CD14-positive monocyte (primary cell): ENCODE data around the gene GPR42. TPM values are rescaled to one million over a fixed set of nuclear protein-coding genes. Genes with fewer than 3 reads are reported as not detected.

Source experiments
- DNase-seq, 3 donors: peaks; one replicate each; pipeline ENCODE4 v3.0.0-alpha.2; 2011 to 2022
- H2AFZ ChIP-seq: 2 replicates; pipeline ENCODE4 v1.6.0; 2012; ENCODE audit warnings: mild to moderate bottlenecking, low read depth, low read length, inconsistent platforms; ENCODE audit not compliant: insufficient read depth, poor library complexity, severe bottlenecking
- H3K27ac ChIP-seq, 2 donors: 1 replicate in 1 of 2; 2 replicates in 1 of 2; pipeline ENCODE4 v1.5.1; 2012 to 2013; ENCODE audit warnings: low read length in 2 of 2, control low read depth in 1 of 2, inconsistent platforms in 1 of 2, low read depth in 1 of 2, mild to moderate bottlenecking in 1 of 2
- H3K27me3 ChIP-seq, 2 donors: one replicate each; pipeline versions ENCODE4 v1.6.0 to v1.6.1; 2011 to 2013; ENCODE audit warnings: low read length in 2 of 2; ENCODE audit not compliant: control insufficient read depth in 2 of 2, insufficient read depth in 2 of 2
- H3K36me3 ChIP-seq, 2 donors: replicated peaks in 1 of 2; 1 replicate in 1 of 2; 2 replicates in 1 of 2; pipeline versions ENCODE4 v1.5.1 to v1.6.1; 2012 to 2013; ENCODE audit warnings: low read length in 2 of 2, control low read depth in 1 of 2, inconsistent platforms in 1 of 2, mild to moderate bottlenecking in 1 of 2; ENCODE audit not compliant: insufficient read depth in 2 of 2, control insufficient read depth in 1 of 2
- H3K4me1 ChIP-seq, 2 donors: 1 replicate in 1 of 2; 2 replicates in 1 of 2; pipeline versions ENCODE4 v1.5.1 to v1.6.1; 2012 to 2013; ENCODE audit warnings: low read length in 2 of 2, control low read depth in 1 of 2, inconsistent platforms in 1 of 2, mild to moderate bottlenecking in 1 of 2, moderate library complexity in 1 of 2; ENCODE audit not compliant: insufficient read depth in 2 of 2, control insufficient read depth in 1 of 2
- H3K4me2 ChIP-seq: replicated peaks from 2 replicates; pipeline ENCODE3; 2012; ENCODE audit warnings: low read length, moderate library complexity, mild to moderate bottlenecking; ENCODE audit not compliant: poor library complexity, severe bottlenecking; ENCODE audit errors: extremely low read depth
- H3K4me3 ChIP-seq, 3 experiments: fragments of 200-600 bp in 1 of 3; sonication (generic) in 1 of 3; replicated peaks in 1 of 3; 1 replicate in 2 of 3; 2 replicates in 1 of 3; pipeline ENCODE4 v1.5.1; 2011 to 2013; ENCODE audit warnings: low read length in 3 of 3, mild to moderate bottlenecking in 3 of 3, control low read depth in 2 of 3, low read depth in 2 of 3, inconsistent platforms in 1 of 3, moderate library complexity in 1 of 3
- H3K79me2 ChIP-seq: 2 replicates; pipeline ENCODE4 v1.6.0; 2012; ENCODE audit warnings: mild to moderate bottlenecking, control low read depth, inconsistent platforms, low read length, moderate library complexity; ENCODE audit not compliant: insufficient read depth
- H3K9ac ChIP-seq: 2 replicates; pipeline ENCODE4 v1.6.0; 2017; ENCODE audit warnings: low read length, mild to moderate bottlenecking; ENCODE audit not compliant: insufficient read depth, poor library complexity, severe bottlenecking
- H3K9me3 ChIP-seq, 2 donors: replicated peaks in 1 of 2; 1 replicate in 1 of 2; 2 replicates in 1 of 2; pipeline versions ENCODE4 v1.5.1 to v1.6.1; 2012 to 2013; ENCODE audit warnings: low read length in 2 of 2, control low read depth in 1 of 2; ENCODE audit not compliant: control insufficient read depth in 1 of 2, insufficient read depth in 1 of 2
- H4K20me1 ChIP-seq: 2 replicates; pipeline ENCODE4 v1.6.0; 2012; ENCODE audit warnings: mild to moderate bottlenecking, low read length, control low read depth, moderate library complexity; ENCODE audit not compliant: insufficient read depth
- H3K27ac Mint-ChIP-seq, 7 donors: one replicate each; pipeline ENCODE4 v1.8.0; 2020; ENCODE audit warnings: mild to moderate bottlenecking in 7 of 7, mixed read lengths in 7 of 7, moderate library complexity in 6 of 7, inconsistent platforms in 2 of 7
- H3K27me3 Mint-ChIP-seq, 3 donors: one replicate each; pipeline ENCODE4 v1.8.0; 2021 to 2022; ENCODE audit warnings: low read depth in 3 of 3, mild to moderate bottlenecking in 3 of 3, mixed read lengths in 3 of 3, moderate library complexity in 3 of 3, inconsistent platforms in 1 of 3
- H3K36me3 Mint-ChIP-seq, 2 donors: one replicate each; pipeline ENCODE4 v1.8.0; 2020; ENCODE audit warnings: mixed read lengths in 2 of 2, inconsistent platforms in 1 of 2, mild to moderate bottlenecking in 1 of 2
- H3K4me1 Mint-ChIP-seq: one replicate; pipeline ENCODE4 v1.8.0; 2020; ENCODE audit warnings: mild to moderate bottlenecking, mixed read lengths
- H3K4me3 Mint-ChIP-seq, 2 donors: one replicate each; pipeline ENCODE4 v1.8.0; 2020; ENCODE audit warnings: mild to moderate bottlenecking in 2 of 2, mixed read lengths in 2 of 2, moderate library complexity in 1 of 2
- H3K9me3 Mint-ChIP-seq, 7 donors: one replicate each; pipeline ENCODE4 v1.8.0; 2020 to 2022; ENCODE audit warnings: mixed read lengths in 7 of 7, mild to moderate bottlenecking in 6 of 7, moderate library complexity in 6 of 7, inconsistent platforms in 2 of 7
- WGBS: methylation state at CpG from one replicate; pipeline ENCODE4 v1.1.5; 2013; ENCODE audit warnings: missing lambda C conversion rate; ENCODE audit not compliant: insufficient coverage; 5-methylcytosine and 5-hydroxymethylcytosine counted together
- intact Hi-C, 2 donors: fragments of 100-400 bp; cut with micrococcal nuclease; formaldehyde crosslinking; loops; one replicate each; pipeline versions ENCODE4 v1.15.0 to v1.15.1; 2023
- polyA plus RNA-seq, 3 donors: library from polyadenylated mRNA; depleted of rRNA in 1 of 3; unstranded in 2 of 3; stranded (reverse) in 1 of 3; fragments of 300-500 nt in 2 of 3; fragments of >200 nt in 1 of 3; fragmentation: Illumina TruSeq in 2 of 3; gene quantifications; 1 replicate in 2 of 3; 2 replicates in 1 of 3; pipeline ENCODE4 v1.2.3, GENCODE V29; 2012 to 2021
- TF ChIP-seq, protein P1 (sequence below): fragments of 200-600 bp; IDR thresholded peaks from one replicate; pipeline ENCODE4 v1.8.0; 2022; ENCODE audit warnings: antibody characterized with exemption, mild to moderate bottlenecking

The GPR42 gene
- polyA plus RNA-seq, 3 donors: 0.17 to 2.9 TPM; not detected in 1

DNA sequence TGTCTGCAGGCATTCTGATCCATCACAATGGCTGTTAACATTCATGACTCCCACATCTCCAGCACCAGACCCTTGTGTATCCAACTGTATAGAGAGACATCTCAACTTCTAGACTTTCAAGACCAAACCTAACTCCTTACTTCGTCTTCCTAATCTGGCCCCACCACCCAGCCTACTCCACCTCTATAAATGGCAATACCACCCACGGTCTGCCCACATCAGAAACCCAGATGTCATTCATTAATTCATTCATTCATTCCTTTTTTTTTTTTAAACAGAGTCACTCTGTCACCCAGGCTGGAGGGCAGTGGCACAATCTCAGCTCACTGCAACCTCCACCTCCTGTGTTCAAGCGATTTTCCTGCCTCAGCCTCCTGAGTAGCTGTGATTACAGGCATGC, 10.4 kb downstream of the GPR42 start:
- peaks cover 19% of the 10 kb centered on the region in 2 donors for H3K9me3 ChIP-seq
- peaks cover 10 to 22% (median 12%) of the 10 kb centered on the region in 3 donors for H3K27me3 Mint-ChIP-seq
- intact Hi-C loops: no loop called here

DNA sequence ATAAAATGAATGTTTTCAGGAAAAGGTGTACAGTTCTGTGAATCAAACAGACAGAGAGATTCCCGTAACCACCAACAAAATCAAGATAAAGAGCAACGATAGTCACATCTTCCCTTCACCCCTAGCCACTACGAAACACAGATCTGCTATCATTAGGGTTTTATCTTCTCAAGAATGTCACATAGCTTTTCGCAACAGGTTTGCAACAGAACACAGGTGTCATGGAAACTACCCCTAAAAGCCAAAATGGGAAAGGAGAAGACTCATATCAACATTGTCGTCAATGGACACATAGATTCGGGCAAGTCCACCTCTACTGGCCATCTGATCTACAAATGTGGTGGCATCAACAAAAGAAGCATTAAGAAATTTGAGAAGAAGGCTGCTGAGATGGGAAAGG, 11.1 kb downstream of the GPR42 start:
- H3K27me3 ChIP-seq: no peaks in the 10 kb centered on the region
- H3K4me2 ChIP-seq: no peak overlapping the region
- Mint-ChIP-seq H3K4me1 (peaks cover 9% of the 10 kb centered on the region), H3K36me3 (peaks cover 0 to 2% of the 10 kb centered on the region in 2 donors), H3K9me3 (peaks cover 6 to 38% (median 22%) of the 10 kb centered on the region in 7 donors), H3K27ac (no peak overlapping the region), H3K4me3 (no peak overlapping the region), H3K27me3 (peaks cover 10 to 22% (median 12%) of the 10 kb centered on the region in 3 donors)
- no peaks in the 10 kb centered on the region for H3K36me3 ChIP-seq
- H3K9me3 ChIP-seq: peaks cover 19% of the 10 kb centered on the region in 2 donors
- no peak overlapping the region for H3K27ac ChIP-seq
- H2AFZ ChIP-seq: no peak overlapping the region
- no peak overlapping the region for H3K9ac ChIP-seq
- H3K79me2 ChIP-seq: no peaks in the 10 kb centered on the region
- no peak overlapping the region for H3K4me3 ChIP-seq
- H4K20me1 ChIP-seq: no peaks in the 10 kb centered on the region
- 78% methylated on average over 3 of the region's 6 CpGs for WGBS
- TF ChIP-seq, protein P1, sequence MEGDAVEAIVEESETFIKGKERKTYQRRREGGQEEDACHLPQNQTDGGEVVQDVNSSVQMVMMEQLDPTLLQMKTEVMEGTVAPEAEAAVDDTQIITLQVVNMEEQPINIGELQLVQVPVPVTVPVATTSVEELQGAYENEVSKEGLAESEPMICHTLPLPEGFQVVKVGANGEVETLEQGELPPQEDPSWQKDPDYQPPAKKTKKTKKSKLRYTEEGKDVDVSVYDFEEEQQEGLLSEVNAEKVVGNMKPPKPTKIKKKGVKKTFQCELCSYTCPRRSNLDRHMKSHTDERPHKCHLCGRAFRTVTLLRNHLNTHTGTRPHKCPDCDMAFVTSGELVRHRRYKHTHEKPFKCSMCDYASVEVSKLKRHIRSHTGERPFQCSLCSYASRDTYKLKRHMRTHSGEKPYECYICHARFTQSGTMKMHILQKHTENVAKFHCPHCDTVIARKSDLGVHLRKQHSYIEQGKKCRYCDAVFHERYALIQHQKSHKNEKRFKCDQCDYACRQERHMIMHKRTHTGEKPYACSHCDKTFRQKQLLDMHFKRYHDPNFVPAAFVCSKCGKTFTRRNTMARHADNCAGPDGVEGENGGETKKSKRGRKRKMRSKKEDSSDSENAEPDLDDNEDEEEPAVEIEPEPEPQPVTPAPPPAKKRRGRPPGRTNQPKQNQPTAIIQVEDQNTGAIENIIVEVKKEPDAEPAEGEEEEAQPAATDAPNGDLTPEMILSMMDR: no peak
- H3K4me1 ChIP-seq: peaks cover 0 to 5% of the 10 kb centered on the region in 2 donors
- DNase-seq: no peak
- intact Hi-C loops: no loop called here

More for the DNA sequence above, 10.4 kb downstream of the GPR42 start:
- Mint-ChIP-seq H3K4me3 (peak overlapping the region in 1 of 2 donors; percentile 68), H3K9me3 (peaks cover 3 to 35% (median 19%) of the 10 kb centered on the region in 7 donors), H3K4me1 (peaks cover 10% of the 10 kb centered on the region), H3K27ac (no peak overlapping the region), H3K36me3 (no peaks in the 10 kb centered on the region)
- TF ChIP-seq, protein P1: no peak
- DNase-seq: no peak
- no peak overlapping the region for H2AFZ ChIP-seq
- H3K4me1 ChIP-seq: peaks cover 0 to 7% of the 10 kb centered on the region in 2 donors
- H3K9ac ChIP-seq: no peak overlapping the region
- no peaks in the 10 kb centered on the region for H3K36me3 ChIP-seq
- 69% methylated on average over 3 of the region's 3 CpGs for WGBS
- H3K27ac ChIP-seq: no peak overlapping the region
- no peaks in the 10 kb centered on the region for H4K20me1 ChIP-seq
- no peak overlapping the region for H3K4me2 ChIP-seq
- H3K79me2 ChIP-seq: no peaks in the 10 kb centered on the region
- no peak overlapping the region for H3K4me3 ChIP-seq
- no peaks in the 10 kb centered on the region for H3K27me3 ChIP-seq
